Measurements from ENCODE around the gene LMF2.
"Not testable (repeated sequence)": the region's sequence is repeated elsewhere in the genome, so short reads cannot be mapped to it uniquely, and the experiment has no call there.

Gene LMF2

GRCh38 chr22:50533856-50534711, 26.6 kb upstream of the LMF2 start:
- not testable (repeated sequence) for DNase-seq

DNA sequence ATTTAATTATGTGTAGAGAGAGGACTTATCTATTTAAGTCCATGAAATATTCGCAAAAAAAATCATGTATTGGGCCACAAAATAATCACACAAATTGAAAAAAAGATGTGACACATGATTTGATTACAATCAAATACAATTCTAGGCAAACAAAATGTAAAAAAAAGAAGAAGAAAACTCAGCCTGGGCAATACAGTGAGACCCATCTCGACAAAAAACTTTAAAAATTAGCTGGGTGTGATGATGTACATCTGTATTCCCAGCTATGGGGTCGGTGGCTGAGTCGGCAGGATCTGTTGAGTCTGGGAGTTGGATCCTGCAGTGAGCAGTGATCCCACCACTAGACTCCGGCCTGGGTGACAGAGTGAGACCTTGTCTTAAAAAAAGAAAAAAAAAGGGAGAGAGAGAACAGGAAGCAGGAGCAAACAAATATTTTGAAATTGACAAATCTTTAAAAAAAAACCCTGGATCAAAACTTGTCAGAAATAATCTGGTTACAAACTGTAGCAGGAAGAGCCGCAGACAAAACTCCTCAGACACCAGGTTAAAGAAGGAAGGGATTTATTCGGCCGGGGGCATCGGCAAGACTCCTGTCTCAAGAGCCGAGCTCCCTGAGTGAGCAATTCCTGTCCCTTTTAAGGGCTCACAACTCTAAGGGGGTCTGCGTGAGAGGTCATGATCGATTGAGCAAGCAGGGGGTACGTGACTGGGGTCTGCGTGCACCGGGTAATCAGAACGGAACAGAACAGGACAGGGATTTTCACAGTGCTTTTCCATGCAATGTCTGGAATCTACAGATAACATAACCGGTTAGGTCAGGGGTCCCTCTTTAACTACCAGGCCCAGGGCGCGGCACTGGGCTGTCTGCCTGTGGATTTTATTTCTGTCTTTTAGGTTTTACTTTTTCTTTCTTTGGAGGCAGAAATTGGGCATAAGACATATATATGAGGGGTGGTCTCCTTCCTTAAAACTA, 25.6 kb upstream of the LMF2 start:
- DNase-seq, result no peak

DNA sequence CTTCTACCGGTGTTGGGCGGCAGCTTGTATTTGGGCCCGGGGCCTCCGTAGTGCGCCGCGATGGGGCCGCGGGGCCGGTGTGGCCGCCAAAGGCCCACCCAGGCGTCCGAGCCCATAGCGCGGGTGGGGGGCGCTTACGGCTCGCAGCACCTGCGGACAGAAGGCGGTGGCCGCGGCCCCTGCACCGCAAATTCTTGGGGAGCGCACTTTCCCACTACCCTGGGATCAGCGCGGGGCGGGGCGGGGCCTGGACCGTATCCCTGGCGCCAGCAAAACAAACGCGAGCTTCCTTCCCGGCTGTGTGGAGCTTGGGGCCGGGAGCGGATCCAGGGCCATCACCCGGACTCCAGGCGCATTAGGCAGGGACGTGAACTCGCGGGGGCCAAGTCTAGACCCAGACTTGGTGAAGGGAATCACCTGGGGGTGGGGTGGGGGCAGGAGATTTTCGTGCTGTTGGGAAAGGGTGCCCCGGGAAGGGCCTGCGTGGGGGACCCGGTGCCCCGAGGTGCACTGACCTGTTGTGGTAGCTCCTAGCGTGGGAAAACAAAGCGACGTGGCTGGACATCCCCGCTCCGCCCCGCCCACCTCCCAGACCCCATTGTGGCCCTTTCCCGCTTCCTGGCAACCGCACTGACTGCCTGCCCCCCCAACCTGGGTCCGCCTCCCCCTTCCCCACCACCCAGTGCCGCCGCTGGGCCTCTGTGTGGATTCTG, 24.6 kb upstream of the LMF2 start:
- DNase-seq, result no peak

DNA sequence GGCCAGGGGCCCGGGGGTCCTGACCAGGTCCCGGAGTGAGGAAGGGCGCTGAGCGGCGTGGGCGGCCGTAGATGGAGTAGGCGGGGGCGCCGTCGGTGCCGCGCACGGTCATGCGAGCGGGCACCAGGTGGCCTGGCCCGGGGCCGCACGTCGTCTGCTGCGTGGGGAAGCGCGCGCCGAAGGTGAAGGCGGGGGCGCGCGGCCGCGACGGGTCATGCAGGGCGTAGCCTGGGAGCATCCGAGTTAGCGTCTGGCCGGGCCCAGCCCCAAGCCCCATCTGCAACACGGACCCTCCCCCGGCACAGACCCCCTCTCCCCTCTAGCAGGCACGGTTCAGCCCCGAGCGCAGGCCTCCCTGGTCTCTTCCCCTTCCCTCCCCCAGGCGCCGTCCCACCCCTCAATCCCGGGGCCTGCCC, 24.1 kb upstream of the LMF2 start:
- DNase-seq, result no peak

GRCh38 chr22:50530877-50531545, 23.5 kb upstream of the LMF2 start:
- DNase-seq, result peak; percentile 42

DNA sequence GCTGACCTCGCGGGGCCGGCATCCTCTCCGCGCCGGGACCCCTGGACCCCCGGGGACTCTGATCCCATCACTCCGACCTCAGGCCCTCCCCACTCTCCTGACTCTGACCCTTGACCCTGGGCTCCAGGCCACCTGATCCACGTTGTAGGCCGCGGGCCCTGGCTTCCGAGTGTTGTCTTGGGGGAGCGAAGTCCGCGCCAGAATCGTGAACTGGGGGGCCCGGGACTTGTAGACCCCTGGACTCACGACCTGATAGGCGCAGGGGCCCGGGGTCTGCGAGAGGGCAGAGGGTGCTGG, 23.0 kb upstream of the LMF2 start:
- DNase-seq, result no peak

DNA sequence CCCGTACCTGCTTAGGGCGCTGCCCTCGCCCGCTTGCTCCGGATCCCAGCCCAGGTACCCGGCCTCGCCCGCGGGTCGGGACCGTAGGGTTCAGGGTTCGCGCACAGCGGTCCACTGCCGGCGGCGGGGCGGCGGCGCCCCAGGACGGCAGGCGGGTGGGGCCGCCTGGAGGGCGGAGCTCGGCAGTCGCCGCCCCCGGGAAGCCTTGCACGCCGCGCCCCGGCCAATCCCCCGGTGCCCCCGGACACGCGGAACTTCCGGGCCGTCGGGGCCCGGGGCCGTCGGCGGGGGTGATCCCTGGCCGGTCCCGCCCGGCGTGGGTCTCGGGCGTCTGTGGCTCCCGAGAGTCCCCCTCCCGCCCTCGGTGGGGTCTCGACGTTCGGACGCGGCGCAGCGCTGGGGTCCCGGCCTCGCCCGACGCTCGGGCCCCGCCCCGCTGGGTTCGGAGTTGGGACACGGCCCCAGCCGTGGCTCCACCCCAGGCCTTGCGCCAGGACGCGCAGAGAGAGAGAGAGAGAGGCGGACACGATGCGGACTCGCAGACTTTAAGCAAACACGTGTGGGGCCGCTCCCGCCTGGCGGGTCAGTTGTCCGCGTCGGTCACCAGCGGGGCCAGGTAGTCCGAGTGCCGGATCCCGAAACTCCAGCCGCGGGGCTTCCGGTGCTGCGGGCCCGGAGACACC, 22.5 kb upstream of the LMF2 start, which contains the start of gene TYMP:
Gene TYMP (minus strand): TSS at position 116 of the 683 bp plus-strand sequence. CDS start 303 bp downstream, outside the sequence.
- no peak for DNase-seq

- DNase-seq, result no peak
Measured at GRCh38 chr22:50529416-50529896, 22.0 kb upstream of the LMF2 start.

DNA sequence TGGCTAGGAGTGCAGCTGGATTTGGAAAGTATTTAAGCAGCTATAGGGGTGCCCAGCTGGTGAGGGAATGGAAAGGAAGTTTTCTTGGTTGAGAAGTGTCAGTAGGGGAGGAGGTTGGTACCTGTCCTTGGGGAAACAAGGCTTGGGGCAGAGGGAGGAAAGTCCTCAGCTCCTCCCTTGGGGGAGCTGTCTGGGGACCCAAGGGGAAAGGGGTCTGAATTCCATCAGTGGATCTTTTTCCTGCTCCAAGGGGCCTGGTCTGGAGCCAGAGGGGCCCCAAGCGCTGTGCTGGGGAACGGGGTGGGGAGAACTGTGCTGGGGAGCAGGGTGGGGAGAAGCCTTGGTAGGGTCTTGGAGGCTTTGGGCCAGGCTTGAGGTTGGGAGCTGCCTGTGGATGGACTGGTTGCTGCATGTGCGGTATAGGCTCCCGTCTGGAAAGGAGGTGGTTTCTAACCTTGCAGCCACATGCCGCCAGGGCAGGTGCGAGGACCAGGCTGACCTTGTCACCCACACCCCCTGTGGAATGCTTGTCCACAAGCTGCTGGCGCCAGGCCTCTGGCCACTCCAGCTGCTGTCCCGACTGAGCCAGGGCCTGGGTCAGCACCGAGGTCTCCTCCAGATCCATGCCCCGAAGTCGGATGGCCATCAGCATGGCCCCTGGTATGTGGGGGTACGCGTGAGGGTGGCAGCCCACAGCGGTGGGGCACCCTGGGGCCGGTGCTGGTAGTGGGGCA, 21.3 kb upstream of the LMF2 start:
- DNase-seq, result no peak

- DNase-seq, result no peak
Measured at GRCh38 chr22:50527921-50528681, 20.6 kb upstream of the LMF2 start.

DNA sequence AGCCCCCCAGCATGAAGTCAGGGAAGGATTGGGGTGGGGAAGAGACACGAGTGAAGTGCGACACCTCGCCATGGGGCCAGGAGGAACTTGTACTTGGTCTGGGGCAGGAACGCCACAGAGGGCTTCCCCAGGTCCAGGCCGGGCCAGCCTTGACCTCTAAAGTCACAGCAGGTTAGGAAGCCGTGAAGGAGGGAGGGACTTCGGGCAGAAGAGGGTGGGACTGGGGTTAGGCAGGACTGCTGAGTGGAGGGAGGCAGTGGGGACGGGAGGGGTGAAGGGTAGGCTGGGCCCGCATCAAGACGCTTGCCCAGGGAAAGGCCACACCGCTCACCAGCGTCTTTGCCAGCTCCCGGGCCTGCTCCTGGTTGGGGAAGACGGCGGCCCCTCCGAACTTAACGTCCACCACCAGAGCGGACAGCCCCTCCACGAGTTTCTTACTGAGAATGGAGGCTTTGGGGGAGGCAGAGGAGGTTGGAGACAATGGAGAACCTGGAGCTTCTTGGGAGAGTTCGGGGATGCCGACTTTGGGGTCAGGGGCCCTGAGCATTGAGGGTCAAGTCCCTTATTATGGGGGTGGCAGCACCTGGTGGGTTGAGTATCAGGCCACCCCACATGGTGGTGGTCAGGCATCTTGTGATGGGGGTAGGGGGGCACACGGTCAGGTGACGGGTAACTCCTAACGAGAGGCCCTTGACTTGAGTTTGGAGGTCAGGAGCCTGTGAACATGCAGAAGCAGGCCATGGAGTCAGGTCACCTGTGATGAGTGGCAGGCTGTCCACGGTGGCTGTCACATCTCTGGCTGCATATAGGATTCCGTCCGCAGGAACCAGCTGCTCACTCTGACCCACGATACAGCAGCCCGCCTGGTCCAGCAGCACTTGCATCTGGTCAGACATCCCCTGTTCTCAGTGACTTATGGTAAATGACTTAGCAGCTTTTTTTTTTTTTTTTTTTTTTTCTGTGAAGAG, 19.6 kb upstream of the LMF2 start:
- DNase-seq, result no peak

- peak; percentile 55 for DNase-seq
Measured at GRCh38 chr22:50526108-50526833, 18.8 kb upstream of the LMF2 start.

DNA sequence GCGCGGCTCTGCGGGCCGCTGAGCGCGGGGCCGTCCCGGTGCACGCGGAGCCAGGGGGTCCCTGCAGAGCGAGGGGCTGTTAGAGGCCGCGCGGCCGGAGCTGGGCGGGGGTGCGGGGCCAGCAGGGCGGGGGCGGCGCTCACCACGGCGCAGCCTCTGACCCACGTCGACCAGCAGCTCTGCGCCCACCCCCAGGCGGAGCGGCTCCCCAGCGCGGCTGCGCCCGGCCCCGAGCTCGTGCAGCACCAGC, 18.3 kb upstream of the LMF2 start:
- no peak for DNase-seq

DNA sequence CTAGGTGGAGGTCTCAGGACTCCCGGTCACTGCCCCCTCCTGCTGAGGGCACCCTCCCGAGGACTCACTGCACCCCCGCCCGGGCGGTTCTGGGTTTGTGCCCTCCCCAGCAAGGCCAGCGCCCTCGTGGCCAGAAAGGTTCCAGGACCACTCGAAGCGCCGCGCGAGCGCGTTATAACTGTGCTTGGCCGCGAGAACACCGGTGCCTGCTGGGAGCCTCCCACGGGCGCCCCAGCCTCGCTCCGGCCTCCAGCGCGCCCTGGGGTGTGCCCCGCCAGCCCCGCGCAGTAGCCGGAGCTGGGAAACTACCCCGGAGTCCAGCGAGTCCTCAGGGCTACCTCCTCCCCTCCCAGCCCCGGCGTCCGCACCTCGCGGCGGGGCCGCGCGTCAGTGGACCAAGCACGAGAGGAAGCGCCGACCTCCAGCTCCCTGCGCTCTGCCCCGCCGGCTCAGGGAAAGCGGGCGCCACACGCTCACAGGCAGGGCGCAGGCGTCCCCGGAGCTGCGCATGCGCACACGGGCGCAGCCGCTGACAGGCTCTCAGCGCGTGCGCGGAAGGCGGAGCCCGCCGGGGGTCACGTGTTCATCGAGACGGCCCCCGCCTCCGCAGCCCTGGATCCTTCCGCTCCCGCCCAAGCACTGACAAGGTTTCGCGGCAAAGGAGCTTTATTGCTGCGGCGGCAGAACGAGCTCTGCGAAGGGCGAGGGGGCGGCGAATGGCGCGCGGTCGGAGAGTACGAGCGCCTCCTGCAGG, 17.8 kb upstream of the LMF2 start, which contains the start of gene SCO2:
Gene SCO2 (minus strand): TSS at position 495 of the 754 bp plus-strand sequence. CDS start 1,187 bp downstream, outside the sequence.
- DNase-seq, result peak; percentile 89

GRCh38 chr22:50524676-50525103, 17.2 kb upstream of the LMF2 start:
- DNase-seq, result no peak

DNA sequence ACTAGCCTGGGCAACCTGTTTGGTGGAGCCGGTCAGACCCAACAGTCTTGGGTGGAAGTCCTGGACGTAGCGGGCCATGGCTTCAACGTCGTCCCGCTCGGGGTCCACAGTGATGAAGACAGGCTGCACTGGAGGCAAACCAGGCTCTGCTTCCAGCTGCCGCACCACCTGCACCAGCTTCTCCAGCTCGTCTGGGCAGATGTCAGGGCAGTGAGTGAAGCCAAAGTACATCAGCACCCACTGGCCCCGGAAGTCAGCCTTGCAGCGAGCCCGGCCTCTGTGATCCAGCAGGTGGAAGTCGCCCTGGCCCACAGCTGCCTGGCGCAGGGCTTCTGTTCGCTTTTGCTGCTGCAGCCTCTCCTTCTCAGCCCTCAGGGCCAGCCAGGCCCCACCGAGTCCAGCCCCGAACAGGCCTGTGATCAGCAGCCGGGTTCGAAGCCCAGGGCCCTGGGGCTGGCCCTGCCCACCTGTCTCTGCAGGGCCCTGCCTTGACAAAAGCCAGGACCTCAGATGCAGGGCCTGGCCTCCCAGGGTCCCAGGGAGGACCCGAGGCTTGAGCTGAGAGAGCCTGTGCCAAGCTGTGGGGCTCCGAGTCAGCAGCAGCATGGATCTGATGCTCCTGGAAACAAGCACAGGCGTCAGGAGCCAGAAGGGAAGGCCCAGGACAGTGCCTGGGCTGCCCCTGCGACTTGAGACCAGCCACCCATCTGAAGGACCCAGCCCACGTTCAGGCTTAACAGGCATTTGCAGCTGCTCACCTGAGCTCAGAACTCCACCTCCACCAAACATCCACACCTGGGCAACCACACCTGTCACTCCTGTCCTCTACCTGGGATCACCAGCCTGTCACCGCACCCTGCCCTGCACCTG, 16.5 kb upstream of the LMF2 start:
- no peak for DNase-seq

DNA sequence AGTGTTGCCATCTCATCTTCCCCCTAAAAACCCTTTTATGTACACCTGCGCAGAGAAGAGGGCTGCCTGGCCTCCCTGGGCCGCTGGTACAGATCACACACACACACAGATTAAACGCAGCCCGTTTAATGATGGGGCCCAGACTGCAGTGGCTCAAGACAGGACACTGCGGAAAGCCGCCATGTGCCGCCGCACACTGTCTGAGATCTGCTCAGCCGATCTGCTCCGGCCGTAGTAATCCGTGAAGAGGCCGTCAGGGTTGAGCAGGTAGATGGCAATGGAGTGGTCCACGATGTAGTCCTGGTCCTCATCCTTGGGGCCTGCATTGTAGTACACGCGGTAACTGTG, 15.9 kb upstream of the LMF2 start:
- DNase-seq, result no peak

Data from NCI-H510A (cell line).